PC-9 (cell line): ENCODE data around the gene NTF4. TPM values are rescaled to one million over a fixed set of nuclear protein-coding genes. Genes with fewer than 3 reads are reported as not detected.
"Not testable (repeated sequence)": the region's sequence is repeated elsewhere in the genome, so short reads cannot be mapped to it uniquely, and the experiment has no call there.

Source experiments
- BruUV-seq: library from RNA; stranded (reverse); fragments of 400-500 nt; replicated peaks from 2 replicates; lab custom pipeline; 2021; lab: Mats Ljungman, UMichigan
- CTCF ChIA-PET: fragments of 300-600 bp; sonication (Branson Sonifier 250); formaldehyde crosslinking; loops from one replicate; lab custom pipeline; 2022; ENCODE audit warnings: antibody characterized with exemption; lab: Charles Lee
- POLR2A ChIA-PET: fragments of 300-600 bp; sonication (Branson Sonifier 250); formaldehyde crosslinking; loops from one replicate; lab custom pipeline; 2022; ENCODE audit warnings: antibody characterized with exemption; ENCODE audit not compliant: unreplicated experiment; lab: Charles Lee
- DNase-seq, 2 experiments: peaks; one replicate each; pipeline versions ENCODE4 v3.0.0 to v3.0.0-alpha.2; 2015 to 2022; ENCODE audit warnings: mixed read lengths in 1 of 2
- H2AFZ ChIP-seq: fragments of 200-600 bp; sonication (generic); 2 replicates; pipeline ENCODE4 v1.8.1; 2017; ENCODE audit warnings: antibody characterized with exemption
- H3F3A ChIP-seq: fragments of 200-600 bp; sonication (generic); 2 replicates; pipeline ENCODE4 v1.8.1; 2017; ENCODE audit warnings: antibody characterized with exemption, mild to moderate bottlenecking, low read depth; ENCODE audit not compliant: insufficient read depth
- H3K27ac ChIP-seq: fragments of 200-600 bp; sonication (generic); 2 replicates; pipeline ENCODE4 v1.6.1; 2016; ENCODE audit warnings: mixed run types
- H3K27me3 ChIP-seq: fragments of 200-600 bp; sonication (generic); 2 replicates; pipeline ENCODE4 v1.6.1; 2016; ENCODE audit warnings: low read depth, mixed run types; ENCODE audit not compliant: insufficient read depth
- H3K36me3 ChIP-seq: fragments of 200-600 bp; sonication (generic); 2 replicates; pipeline ENCODE4 v1.6.1; 2016; ENCODE audit warnings: low read depth, mixed run types
- H3K4me1 ChIP-seq: fragments of 200-600 bp; sonication (generic); replicated peaks from 2 replicates; pipeline ENCODE4 v1.6.1; 2016; ENCODE audit warnings: mixed run types; ENCODE audit not compliant: insufficient read depth
- H3K4me2 ChIP-seq: fragments of 200-600 bp; sonication (generic); 2 replicates; pipeline ENCODE4 v1.6.1; 2017; ENCODE audit warnings: mixed run types
- H3K4me3 ChIP-seq: fragments of 200-600 bp; sonication (generic); 2 replicates; pipeline ENCODE4 v1.6.1; 2016; ENCODE audit warnings: mixed run types
- H3K79me2 ChIP-seq: fragments of 200-600 bp; sonication (generic); 2 replicates; pipeline ENCODE4 v1.6.1; 2017; ENCODE audit warnings: low read depth, mixed run types
- H3K9me2 ChIP-seq: fragments of 200-600 bp; sonication (generic); 2 replicates; pipeline ENCODE4 v1.8.1; 2017; ENCODE audit warnings: mild to moderate bottlenecking; ENCODE audit not compliant: insufficient read depth
- H3K9me3 ChIP-seq: fragments of 200-600 bp; sonication (generic); 2 replicates; pipeline ENCODE4 v1.8.1; 2016; ENCODE audit warnings: low read depth; ENCODE audit not compliant: insufficient read depth
- H4K20me1 ChIP-seq: fragments of 200-600 bp; sonication (generic); 2 replicates; pipeline ENCODE4 v1.8.1; 2017; ENCODE audit not compliant: insufficient read depth
- intact Hi-C: fragments of 100-400 bp; cut with micrococcal nuclease; formaldehyde crosslinking; loops from one replicate; pipeline ENCODE4 v1.10.0; 2022; ENCODE audit not compliant: unreplicated experiment
- total RNA-seq: library from RNA; stranded (reverse); gene quantifications from 2 replicates; pipeline ENCODE4 v1.2.3, GENCODE V29; 2021
- TF ChIP-seq, protein P1 (sequence below): fragments of 200-600 bp; sonication (generic); conservative IDR thresholded peaks from 2 replicates; pipeline ENCODE4 v1.6.1; 2017; ENCODE audit warnings: mixed run types, antibody characterized with exemption, mild to moderate bottlenecking, moderate library complexity

Gene NTF4
- total RNA-seq, 1 experiment from 2014 or later = 14.0 TPM

DNA sequence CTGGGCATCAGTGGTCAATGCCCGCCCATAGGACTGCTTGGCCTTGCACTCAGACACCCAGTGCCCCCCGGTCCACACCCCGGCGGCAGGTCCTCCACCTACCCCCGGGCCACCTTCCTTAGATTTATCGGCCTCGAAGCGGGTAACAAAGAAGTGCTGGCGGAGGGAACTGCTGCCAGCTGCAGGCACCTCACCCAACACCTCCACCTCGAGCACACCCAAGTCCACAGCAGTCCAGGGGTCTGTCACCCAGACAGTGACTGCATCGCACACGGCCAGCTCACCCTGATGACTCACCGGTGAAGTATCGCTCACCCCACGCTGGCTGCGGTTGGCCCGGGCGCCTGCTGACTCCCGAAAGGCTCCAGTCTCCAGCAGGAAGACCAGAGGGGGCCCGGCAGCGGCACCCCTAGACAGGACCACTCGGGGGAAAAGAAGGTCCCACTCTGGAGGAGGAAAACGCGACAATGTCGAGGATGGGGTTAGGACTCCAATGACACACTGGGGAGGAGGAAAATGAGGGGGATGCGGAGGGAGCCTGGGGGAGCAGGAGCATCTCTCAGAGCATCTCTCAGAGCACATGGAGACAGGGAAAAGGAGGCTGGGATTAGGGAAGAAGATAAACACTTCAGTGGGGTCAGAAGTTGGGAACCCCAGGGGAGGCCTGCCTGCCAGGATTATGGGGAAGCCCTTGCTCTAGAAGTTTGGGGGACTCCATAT is 25.9 kb downstream of the NTF4 start:
- H2AFZ ChIP-seq, BruUV-seq, H3K9me2 ChIP-seq, CTCF ChIA-PET, H3K4me3 ChIP-seq, H3K36me3 ChIP-seq, H4K20me1 ChIP-seq, H3K9me3 ChIP-seq, intact Hi-C loops, H3K27me3 ChIP-seq, H3K79me2 ChIP-seq, H3K27ac ChIP-seq: not testable (repeated sequence)
- POLR2A ChIA-PET = interaction anchor here (0.6 kb wide), 1 partner anchor 603 kb away, joined by 5 read pairs; no protein-coding TSS in a partner anchor
- peak; percentile 83 to 85 for DNase-seq
- Histone ChIP-seq H3F3A (peaks cover 11% of the 10 kb centered on the region; the same call in 1 of the 2 replicates), H3K4me1 (peaks cover 30% of the 10 kb centered on the region), H3K4me2 (peak overlapping the region; percentile 38)

DNA sequence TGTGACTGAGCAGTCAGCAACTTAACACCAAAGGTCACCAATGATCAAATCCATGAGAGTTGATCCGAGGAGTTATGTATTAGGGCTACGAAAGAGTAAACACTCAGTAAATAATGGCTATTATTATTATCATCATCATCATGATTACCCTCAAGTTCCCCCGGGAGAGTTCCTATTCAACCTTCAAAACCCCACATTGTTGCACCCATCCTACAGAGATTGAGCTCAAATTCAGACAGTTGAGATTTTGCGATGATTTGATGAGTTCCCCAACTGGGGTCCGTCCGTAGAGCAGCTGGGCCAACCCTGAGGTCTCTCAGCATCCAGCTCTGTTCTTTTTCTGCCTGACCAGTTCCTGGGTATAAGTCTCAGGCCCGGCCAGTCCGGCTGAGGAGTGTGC is 26.5 kb downstream of the NTF4 start:
- CTCF ChIA-PET, H3K27me3 ChIP-seq, H2AFZ ChIP-seq, DNase-seq, POLR2A ChIA-PET, H4K20me1 ChIP-seq, H3K36me3 ChIP-seq, H3K79me2 ChIP-seq, intact Hi-C loops, H3K27ac ChIP-seq, H3K9me3 ChIP-seq, H3K4me3 ChIP-seq, H3K9me2 ChIP-seq: not testable (repeated sequence)
- Histone ChIP-seq H3K4me2 (peak overlapping the region; percentile 38), H3F3A (peaks cover 11% of the 10 kb centered on the region; the same call in 1 of the 2 replicates), H3K4me1 (peaks cover 30% of the 10 kb centered on the region)
- TSS peak; percentile 68 for BruUV-seq

DNA sequence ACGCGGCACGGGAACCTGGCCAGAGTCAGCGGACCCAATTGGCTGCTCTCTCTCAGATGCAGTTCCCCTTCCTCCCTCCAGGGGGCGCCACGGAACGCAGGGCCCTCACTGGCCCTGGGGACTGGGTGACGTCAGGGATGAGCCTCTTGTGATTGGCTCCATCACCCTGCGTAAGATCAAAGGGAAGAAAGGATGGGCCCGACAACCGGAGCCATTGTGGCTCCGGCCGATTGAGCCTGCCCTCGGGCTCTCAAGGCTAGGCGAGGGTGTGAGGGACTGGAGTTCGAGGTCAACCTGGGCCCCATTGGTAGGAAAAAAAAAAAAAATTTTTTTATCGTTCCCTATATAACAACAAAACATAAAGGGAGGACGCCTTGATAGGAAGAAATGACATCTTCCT is 27.8 kb downstream of the NTF4 start, which contains the start of gene CGB1:
TSS of gene CGB1 (minus strand) at position 81 of the 400 bp plus-strand sequence. CDS start 184 bp downstream, outside the sequence.
- BruUV-seq, H3K9me3 ChIP-seq, H3K4me3 ChIP-seq, POLR2A ChIA-PET, H3K9me2 ChIP-seq, H4K20me1 ChIP-seq, H3K27me3 ChIP-seq, H3K4me2 ChIP-seq, H2AFZ ChIP-seq, intact Hi-C loops, H3K36me3 ChIP-seq, H3K79me2 ChIP-seq, H3K27ac ChIP-seq, CTCF ChIA-PET: not testable (repeated sequence)
- H3K4me1 ChIP-seq = peaks cover 22% of the 10 kb centered on the region
- peak in 1 of 2 experiments; percentile 67 for DNase-seq
- TF ChIP-seq, protein P1, sequence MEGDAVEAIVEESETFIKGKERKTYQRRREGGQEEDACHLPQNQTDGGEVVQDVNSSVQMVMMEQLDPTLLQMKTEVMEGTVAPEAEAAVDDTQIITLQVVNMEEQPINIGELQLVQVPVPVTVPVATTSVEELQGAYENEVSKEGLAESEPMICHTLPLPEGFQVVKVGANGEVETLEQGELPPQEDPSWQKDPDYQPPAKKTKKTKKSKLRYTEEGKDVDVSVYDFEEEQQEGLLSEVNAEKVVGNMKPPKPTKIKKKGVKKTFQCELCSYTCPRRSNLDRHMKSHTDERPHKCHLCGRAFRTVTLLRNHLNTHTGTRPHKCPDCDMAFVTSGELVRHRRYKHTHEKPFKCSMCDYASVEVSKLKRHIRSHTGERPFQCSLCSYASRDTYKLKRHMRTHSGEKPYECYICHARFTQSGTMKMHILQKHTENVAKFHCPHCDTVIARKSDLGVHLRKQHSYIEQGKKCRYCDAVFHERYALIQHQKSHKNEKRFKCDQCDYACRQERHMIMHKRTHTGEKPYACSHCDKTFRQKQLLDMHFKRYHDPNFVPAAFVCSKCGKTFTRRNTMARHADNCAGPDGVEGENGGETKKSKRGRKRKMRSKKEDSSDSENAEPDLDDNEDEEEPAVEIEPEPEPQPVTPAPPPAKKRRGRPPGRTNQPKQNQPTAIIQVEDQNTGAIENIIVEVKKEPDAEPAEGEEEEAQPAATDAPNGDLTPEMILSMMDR = peak; percentile 99
- peaks cover 11% of the 10 kb centered on the region; the same call in 1 of the 2 replicates for H3F3A ChIP-seq

DNA sequence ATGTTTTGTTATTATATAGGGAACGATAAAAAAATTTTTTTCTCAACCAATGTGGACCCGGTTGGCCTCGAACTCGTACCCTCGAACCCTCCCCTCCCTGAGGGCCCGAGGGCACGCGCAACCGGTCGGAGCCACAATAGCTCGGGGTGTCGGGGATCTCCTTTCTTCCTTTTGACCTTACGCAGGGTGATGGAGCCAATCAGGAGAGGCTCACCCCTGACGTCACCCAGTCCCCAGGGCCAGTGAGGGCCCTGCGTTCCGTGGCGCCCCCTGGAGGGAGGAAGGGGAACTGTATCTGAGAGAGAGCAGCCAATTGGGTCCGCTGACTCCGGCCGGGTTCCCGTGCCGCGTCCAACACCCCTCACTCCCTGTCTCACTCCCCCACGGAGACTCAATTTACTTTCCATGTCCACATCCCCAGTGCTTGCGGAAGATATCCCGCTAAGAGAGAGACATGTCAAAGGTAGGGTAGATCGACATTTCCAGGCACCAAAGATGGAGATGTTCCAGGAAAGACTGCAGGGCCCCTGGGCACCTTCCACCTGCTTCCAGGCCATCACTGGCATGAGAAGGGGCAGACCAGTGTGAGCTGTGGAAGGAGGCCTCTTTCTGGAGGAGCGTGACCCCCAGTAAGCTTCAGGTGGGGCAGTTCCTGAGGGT is 32.8 kb downstream of the NTF4 start, which contains the start of gene CGB2:
TSS of gene CGB2 (plus strand) at position 249 of the 660 bp plus-strand sequence. CDS start at position 455, 206 bp downstream.
- H3K79me2 ChIP-seq, H4K20me1 ChIP-seq, CTCF ChIA-PET, H3K4me2 ChIP-seq, H3K4me3 ChIP-seq, POLR2A ChIA-PET, H2AFZ ChIP-seq, H3F3A ChIP-seq, intact Hi-C loops, H3K27ac ChIP-seq, H3K9me3 ChIP-seq, H3K4me1 ChIP-seq, H3K9me2 ChIP-seq, H3K36me3 ChIP-seq, BruUV-seq, H3K27me3 ChIP-seq: not testable (repeated sequence)
- TF ChIP-seq, protein P1 = peak; percentile 90
- peak; percentile 59 to 63 for DNase-seq

DNA sequence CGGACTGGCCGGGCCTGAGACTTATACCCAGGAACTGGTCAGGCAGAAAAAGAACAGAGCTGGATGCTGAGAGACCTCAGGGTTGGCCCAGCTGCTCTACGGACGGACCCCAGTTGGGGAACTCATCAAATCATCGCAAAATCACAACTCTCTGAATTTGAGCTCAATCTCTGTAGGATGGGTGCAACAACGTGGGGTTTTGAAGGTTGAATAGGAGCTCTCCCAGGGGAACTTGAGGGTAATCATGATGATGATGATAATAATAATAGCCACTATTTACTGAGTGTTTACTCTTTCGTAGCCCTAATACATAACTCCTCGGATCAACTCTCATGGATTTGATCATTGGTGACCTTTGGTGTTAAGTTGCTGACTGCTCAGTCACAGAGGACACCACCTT is 34.3 kb downstream of the NTF4 start:
- H3K4me1 ChIP-seq, H3K79me2 ChIP-seq, H3K4me2 ChIP-seq, H2AFZ ChIP-seq, H3K4me3 ChIP-seq, H3K27ac ChIP-seq, H4K20me1 ChIP-seq, H3F3A ChIP-seq, H3K9me3 ChIP-seq, H3K36me3 ChIP-seq, H3K9me2 ChIP-seq, H3K27me3 ChIP-seq, DNase-seq, BruUV-seq, intact Hi-C loops, POLR2A ChIA-PET: not testable (repeated sequence)
- CTCF ChIA-PET = interaction anchor here (0.6 kb wide), 1 partner anchor 44 kb away, joined by 3 read pairs; no protein-coding TSS in a partner anchor
